ENCODE data around the gene ZNF407.

The ZNF407 gene

GRCh38 chr18:74791501-74792194 lies 194.0 kb downstream of the ZNF407 start:
- peak; percentile 37 for DNase-seq (ENCODE audit: low read depth, low spot score)

- DNase-seq (ENCODE audit: low read depth, low spot score), result no peak
These were observed 196.1 kb downstream of the ZNF407 start for GRCh38 chr18:74793746-74794145.

GRCh38 chr18:74795751-74796150 lies 198.1 kb downstream of the ZNF407 start:
- DNase-seq (ENCODE audit: low read depth, low spot score), result no peak

GRCh38 chr18:74796211-74796610 lies 198.5 kb downstream of the ZNF407 start:
- no peak for DNase-seq (ENCODE audit: low read depth, low spot score)

DNA sequence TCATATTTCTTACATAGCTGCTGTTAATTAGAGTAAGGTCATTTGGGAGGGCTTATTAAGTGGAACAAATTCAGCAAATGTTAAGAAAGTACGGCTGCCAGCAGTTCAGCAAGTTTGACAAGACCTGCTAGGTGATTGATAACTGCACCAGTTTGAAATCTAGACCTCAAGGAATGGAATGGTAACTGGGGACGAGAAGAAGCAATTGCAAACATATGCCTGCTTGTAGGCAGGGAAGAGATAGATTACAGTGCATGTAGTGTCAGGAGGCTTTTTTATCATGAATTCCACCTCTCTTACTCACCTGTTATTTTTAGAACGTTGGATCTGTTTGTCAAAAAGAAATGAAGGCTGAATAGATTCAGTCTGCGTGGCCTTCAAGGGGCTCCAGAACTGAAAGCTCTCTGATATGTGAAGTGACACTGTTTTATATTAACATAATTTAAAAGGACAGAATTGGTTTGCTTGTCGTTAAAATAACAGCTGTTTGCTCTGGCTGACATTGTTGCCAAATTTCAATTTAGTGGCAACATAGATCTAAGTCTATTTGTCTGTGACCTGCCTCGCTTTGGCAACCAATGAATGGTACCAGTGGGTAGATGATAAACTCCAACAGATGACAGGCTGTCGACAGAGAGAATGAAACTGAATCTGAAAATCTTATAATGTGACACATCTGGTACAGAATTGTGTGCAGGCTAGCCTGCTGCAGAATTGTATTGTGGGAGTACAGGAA lies 199.3 kb downstream of the ZNF407 start:
- DNase-seq (ENCODE audit: low read depth, low spot score), result peak; percentile 53

- no peak for DNase-seq (ENCODE audit: low read depth, low spot score)
These were observed 200.0 kb downstream of the ZNF407 start for GRCh38 chr18:74797577-74798151.

DNA sequence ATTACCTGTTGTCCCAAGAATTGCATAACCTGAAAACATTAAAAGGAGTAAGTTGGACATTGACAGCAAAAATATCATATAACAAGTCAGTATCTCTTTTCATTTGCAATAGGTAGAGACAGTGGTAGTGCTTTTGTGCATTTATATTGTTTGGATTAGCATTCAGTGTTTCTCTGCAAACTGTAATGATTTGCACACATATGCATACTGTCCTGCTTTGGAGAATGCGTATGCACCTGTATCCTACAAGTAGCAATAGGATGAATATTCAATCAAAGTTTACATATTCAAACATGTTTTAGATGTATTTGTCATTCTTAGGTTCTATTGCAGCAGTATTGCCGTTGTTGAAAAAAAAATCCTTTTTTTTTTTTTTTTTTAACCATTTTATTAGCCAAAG lies 201.9 kb downstream of the ZNF407 start:
- DNase-seq (ENCODE audit: low read depth, low spot score), result no peak

DNA sequence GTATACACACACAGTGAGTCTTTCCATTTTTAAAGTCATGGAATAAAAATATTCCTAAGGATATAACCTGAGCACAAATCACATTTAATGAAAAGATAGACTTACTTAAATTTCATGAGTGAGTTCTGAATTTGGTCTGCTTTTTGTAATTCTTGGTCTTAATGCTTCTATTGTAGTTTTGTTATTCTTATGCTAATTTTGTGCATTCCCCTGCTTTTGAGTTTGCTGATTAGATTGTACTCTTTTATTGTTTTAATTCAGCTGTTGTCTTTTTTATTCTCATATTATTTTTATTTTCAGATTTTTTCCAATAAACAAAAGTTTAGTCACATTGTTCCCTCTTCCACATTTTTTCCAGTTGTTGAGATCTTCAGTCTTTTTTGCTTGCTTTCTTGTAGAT lies 202.4 kb downstream of the ZNF407 start:
- DNase-seq (ENCODE audit: low read depth, low spot score), result no peak

- no peak for DNase-seq (ENCODE audit: low read depth, low spot score)
These were observed 205.4 kb downstream of the ZNF407 start for GRCh38 chr18:74803117-74803516.

DNA sequence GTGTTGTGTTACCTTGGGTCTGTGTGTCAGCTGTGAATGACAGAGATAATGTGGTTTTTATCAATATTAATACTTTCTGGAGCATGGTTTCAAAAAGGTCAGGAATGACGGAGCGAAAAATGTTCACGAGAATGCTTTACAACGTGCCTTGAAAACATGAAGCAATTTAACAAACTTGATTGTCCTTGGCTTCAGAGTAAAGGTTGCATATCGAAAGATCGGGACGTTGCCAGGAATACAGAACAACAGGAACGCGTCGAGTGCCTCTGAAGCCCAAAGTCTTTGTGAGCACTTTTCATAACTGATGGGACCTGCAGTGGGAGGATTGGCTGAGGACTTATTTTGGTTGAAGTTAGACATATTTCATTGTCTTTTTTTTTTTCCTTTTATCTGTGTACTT lies 206.1 kb downstream of the ZNF407 start:
- DNase-seq (ENCODE audit: low read depth, low spot score), result no peak

- no peak for DNase-seq (ENCODE audit: low read depth, low spot score)
These were observed 207.0 kb downstream of the ZNF407 start for GRCh38 chr18:74804677-74805076.

DNA sequence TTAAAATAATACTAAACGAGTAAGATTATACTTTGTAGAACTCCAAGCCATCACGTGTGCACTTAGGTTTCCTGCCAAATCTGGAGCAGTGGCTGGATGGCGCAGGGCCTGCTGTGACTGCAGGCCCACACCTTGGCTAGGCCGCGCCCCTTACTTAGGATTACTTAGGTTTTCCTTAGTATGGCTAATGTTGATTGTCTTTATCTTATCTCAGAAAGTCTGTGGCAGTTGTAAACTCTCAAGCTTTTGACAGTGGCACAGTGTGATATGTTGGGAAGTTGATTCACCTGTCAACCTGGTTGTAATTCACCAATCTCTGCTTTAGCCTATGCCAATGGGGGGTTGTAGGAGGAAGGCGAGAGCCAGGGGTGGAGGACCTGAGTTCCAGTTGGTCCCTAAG lies 208.4 kb downstream of the ZNF407 start:
- peak; percentile 15 for DNase-seq (ENCODE audit: low read depth, low spot score)

DNA sequence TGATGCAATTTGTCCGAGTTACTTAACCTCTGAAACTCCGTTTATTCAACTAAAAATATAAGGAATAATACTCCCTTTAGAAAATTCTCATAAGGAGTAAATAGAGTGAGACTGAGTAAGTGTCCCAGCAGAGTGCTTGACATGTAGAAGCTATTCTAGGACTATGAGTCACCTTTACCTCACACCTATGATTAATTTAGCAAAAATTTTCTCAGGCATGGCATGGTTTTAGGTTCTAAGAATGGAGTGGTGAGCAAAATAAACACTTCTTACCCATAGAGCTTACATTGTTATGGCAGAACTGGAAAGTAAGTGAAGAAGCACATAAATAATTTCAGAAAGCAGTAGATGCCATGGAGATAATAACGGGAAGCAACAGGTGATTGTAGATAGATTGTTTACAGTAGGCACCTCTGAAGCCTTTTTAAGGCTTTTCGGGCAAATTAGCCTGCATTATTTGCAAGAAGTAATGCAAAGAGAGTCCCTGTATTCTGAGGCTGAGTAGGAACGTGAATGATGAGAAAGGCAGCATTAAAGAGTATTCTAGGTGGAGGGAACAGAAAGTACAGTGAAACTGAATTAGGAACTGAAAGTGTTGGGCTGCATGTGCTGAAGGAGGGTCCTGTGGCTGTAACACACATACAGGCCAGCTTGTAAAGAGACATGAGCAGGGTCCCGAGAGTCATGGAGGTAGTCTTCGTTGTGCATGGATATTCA lies 209.2 kb downstream of the ZNF407 start:
- peak; percentile 86 for DNase-seq (ENCODE audit: low read depth, low spot score)

- no peak for DNase-seq (ENCODE audit: low read depth, low spot score)
These were observed 219.9 kb downstream of the ZNF407 start for GRCh38 chr18:74817576-74817975.

GRCh38 chr18:74818516-74819175 lies 221.0 kb downstream of the ZNF407 start:
- DNase-seq (ENCODE audit: low read depth, low spot score), result no peak

- DNase-seq (ENCODE audit: low read depth, low spot score), result no peak
These were observed 221.9 kb downstream of the ZNF407 start for GRCh38 chr18:74819433-74820059.

GRCh38 chr18:74820160-74820780 lies 222.6 kb downstream of the ZNF407 start:
- no peak for DNase-seq (ENCODE audit: low read depth, low spot score)

DNA sequence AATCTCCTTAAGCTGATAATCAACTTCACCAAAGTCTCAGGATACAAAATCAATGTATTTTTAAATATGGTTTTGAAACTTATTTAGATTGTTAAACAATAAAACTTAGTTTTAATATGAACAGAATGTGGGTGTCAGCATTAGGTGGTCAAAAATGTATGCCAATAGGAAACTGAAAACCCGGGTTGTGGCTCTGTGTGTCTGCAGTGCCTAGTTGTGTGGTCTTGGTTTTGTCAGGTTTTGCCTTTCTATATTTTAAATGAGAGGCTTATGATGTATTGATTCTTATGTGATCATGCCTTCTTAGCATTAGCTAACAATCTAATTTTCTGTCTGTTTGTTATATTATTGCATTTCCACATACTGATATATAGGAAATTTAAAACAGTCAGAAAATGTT lies 227.8 kb downstream of the ZNF407 start:
- DNase-seq (ENCODE audit: low read depth, low spot score), result no peak

GRCh38 chr18:74826572-74826971 lies 228.9 kb downstream of the ZNF407 start:
- no peak for DNase-seq (ENCODE audit: low read depth, low spot score)

- DNase-seq (ENCODE audit: low read depth, low spot score), result no peak
These were observed 230.5 kb downstream of the ZNF407 start for GRCh38 chr18:74828200-74828599.

Data from astrocyte of the hippocampus (primary cell).